ENCODE results near the gene DDX43.

DNA sequence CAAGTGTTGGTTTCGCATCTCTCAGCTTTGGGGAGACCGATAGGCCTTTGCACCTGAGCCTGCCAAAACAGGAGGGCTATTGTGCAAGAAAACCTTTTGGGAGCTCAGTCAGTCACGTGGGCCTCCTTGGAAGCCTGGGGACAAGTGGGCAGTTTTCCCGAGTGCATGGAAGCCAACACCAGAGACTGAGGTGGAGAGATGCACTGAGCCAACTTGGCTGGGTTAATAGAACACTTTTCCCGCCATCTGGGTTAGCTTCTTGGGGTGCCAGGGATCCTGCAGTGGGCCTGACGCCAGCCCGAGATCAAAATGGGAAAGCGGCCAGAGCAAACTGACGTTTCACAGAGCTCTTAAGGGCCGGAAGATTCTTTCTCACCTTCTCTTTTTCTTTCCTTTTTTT is 22.1 kb upstream of the DDX43 start:
- TF ChIP-seq CTCF (IDR thresholded peaks at IDR 0.05 in 2 of 3, conservative IDR thresholded peaks at IDR 0.05 in 1 of 3; ENCODE audit: borderline replicate concordance in 1 of 3, insufficient read depth in 1 of 3, low read depth in 2 of 3, low read length in 2 of 3): no peak
- TF ChIP-seq SRF (IDR thresholded peaks at IDR 0.05; ENCODE audit: low read depth): no peak
- TF ChIP-seq RAD21 (IDR thresholded peaks at IDR 0.05; ENCODE audit: low read depth): no peak
- no peak for TF ChIP-seq EZH2 (IDR thresholded peaks at IDR 0.05)
- TF ChIP-seq CEBPB (IDR thresholded peaks at IDR 0.05; ENCODE audit: low read depth): no peak
- no peak for TF ChIP-seq ZFX (IDR thresholded peaks at IDR 0.05)
- no peak for TF ChIP-seq POLR2A (IDR thresholded peaks at IDR 0.05; ENCODE audit: borderline replicate concordance, extremely low read depth, insufficient read depth, insufficient read length)
- TF ChIP-seq POLR2AphosphoS5 (IDR thresholded peaks at IDR 0.05; ENCODE audit: low read depth, low read length): no peak
- TF ChIP-seq SIN3A (IDR thresholded peaks at IDR 0.05; ENCODE audit: low read depth): no peak
